Activated CD4-positive, alpha-beta T cell treated with anti-CD3 and anti-CD28 coated beads, Interleukin-2, amount 50 U/mL, for 4 hours (primary cell): ENCODE measurements around the gene DGCR8.
A peak's percentile ranks its signal among the peaks of the same experiment; 100 is the strongest.

Source experiments
- DNase-seq, 2 experiments: peaks; one replicate each; pipeline ENCODE4 v3.0.0-alpha.2; 2020

Gene DGCR8

GRCh38 chr22:20111689-20112622 is 31.9 kb downstream of the DGCR8 start:
- DNase-seq, result no peak

- DNase-seq, result no peak
Measured at GRCh38 chr22:20112623-20113511, 32.8 kb downstream of the DGCR8 start.

- no peak for DNase-seq
Measured at GRCh38 chr22:20113551-20114310, 33.7 kb downstream of the DGCR8 start.

- no peak for DNase-seq
Measured at GRCh38 chr22:20114506-20115475, 34.8 kb downstream of the DGCR8 start.

- no peak for DNase-seq
Measured at GRCh38 chr22:20115691-20116375, 35.8 kb downstream of the DGCR8 start, which contains the start of gene RANBP1. Gene RANBP1 (plus strand): TSS chr22:20116104. CDS start chr22:20116185, 81 bp downstream.

- DNase-seq, result no peak
Measured at GRCh38 chr22:20116376-20116950, 36.4 kb downstream of the DGCR8 start.

- DNase-seq, result peak; percentile 94 to 97
Measured at GRCh38 chr22:20116951-20117632, 37.1 kb downstream of the DGCR8 start, which contains the start of gene TRMT2A. Gene TRMT2A (minus strand): TSS chr22:20117226. CDS start chr22:20116906, 320 bp downstream.

GRCh38 chr22:20117633-20118299 is 37.7 kb downstream of the DGCR8 start:
- DNase-seq, result peak; percentile 71 to 78

- DNase-seq, result no peak
Measured at GRCh38 chr22:20118300-20119020, 38.4 kb downstream of the DGCR8 start.

- no peak for DNase-seq
Measured at GRCh38 chr22:20121856-20122415, 41.9 kb downstream of the DGCR8 start.

GRCh38 chr22:20123366-20124082 is 43.5 kb downstream of the DGCR8 start:
- no peak for DNase-seq

- DNase-seq, result no peak
Measured at GRCh38 chr22:20124083-20124787, 44.2 kb downstream of the DGCR8 start.

GRCh38 chr22:20125201-20126174 is 45.4 kb downstream of the DGCR8 start:
- no peak for DNase-seq

- DNase-seq, result no peak
Measured at GRCh38 chr22:20126284-20127029, 46.4 kb downstream of the DGCR8 start.
